HG02981 (cell line): ENCODE measurements around the gene REN.

Experiments
- ATAC-seq: cut with Tn5 transposase; IDR thresholded peaks from one replicate; pipeline ENCODE4 v1.9.1; 2021; ENCODE audit warnings: mild to moderate bottlenecking, moderate library complexity; ENCODE audit not compliant: unreplicated experiment

Gene REN

DNA sequence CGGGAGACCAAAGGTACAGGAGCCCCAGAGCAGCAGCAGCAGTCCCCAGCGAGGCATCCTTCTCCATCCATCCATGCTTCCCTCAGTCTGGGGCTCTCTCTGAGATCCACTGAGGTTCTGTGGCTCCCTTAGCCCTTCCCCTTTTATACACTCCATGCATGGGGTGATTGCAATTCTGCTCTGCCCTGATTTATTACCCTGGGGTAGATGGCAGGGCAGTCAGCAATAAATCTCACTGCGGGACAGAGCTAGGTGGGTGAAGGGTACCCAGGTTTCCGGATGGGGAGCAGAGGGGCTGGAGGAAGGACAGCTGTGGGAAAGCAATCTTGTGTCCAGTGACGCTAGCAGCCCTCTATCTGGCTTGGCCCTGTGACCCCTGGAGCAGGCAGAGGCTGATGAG lies at the start of gene REN:
TSS of gene REN (minus strand) at position 119 of the 400 bp plus-strand sequence. CDS start at position 75, 44 bp downstream.
- ATAC-seq, result no peak

DNA sequence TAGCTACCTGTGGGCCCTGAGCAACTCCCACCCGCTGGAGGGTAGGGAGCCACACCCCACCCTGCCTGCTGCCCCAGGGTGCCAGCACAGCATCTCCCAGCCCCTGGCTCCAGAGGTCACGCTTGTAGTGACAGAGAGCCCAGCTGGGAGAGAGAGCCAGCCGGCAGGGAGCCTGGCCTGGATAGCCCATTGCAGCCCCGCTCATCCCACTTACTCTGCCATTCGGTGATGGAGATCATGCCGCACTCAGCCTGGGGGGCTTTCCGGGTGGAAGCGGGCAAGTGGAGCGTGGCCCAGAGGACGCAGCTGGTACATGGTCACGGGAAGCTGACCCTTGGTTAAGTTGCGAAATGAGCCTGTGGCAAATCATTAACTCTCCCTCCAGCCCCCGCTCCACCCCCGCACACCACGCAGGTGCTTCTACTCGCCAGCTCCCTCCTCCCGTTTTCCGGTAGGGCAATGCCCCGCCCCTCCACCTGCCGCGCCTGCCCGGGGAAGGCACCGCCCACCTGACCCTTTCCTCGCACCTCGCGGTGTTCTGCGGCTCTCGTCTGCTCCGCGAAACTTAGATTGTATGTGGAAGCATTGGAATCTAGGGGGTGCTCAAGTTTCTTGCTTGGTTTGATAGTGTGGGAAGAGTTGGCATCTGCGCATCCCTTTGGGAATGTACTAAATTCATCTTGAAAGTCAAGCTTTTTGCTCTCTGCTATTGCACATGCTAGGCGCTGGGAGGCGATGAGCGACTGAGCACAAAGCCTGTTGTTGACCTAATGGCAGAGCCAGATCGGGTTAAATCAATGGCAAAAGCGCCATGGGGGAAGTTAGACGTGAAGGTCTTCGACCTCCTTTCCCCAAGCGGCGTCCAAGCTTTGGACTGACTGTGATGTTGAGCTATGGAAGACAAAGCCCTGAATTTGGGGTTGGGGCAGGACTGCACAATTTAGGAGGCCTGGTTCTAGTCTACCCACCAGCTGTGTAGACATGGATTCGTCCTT lies 47.8 kb upstream of the REN start, which contains the start of gene GOLT1A:
TSS of gene GOLT1A (minus strand) at position 321 of the 995 bp plus-strand sequence. CDS start at position 239, 82 bp downstream.
- ATAC-seq, result peak; percentile 72

DNA sequence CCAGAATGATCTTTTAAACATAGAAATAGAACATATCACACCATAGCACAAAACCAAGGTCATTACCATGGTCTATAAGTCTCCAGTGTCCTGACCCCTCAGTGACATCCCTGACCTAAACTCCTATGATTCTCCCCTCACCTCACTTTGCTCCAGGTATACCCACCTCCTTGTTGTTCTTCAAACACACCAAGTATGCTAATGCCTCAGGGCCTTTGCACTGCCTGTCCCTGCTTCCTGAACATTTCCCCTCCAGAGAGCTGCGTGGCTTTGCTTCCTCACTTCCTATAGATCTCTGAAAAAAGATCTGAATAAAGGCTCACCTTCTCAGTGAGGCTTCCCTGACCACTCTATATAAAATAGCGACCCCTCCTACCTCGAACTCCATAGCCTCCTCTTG lies 46.6 kb upstream of the REN start:
- no peak for ATAC-seq

DNA sequence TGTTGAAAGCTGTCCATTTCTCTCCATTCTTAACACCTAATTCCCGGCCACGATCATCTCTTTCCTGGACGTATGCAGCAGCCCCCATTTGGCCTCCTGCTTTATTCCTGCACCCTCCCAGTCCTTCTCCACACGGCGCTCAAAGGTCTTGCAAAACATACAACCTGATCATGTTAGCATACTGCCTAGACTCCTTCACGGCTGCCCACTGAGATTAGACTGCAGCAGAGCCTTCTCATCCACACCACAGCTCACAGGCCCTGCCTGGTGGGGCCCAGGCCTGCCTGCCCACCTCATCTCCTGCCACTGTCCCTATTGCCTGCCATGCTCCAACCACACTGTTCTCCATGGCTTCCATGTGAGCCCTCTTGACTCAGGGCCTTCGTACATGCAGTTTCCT lies 44.9 kb upstream of the REN start:
- no peak for ATAC-seq

DNA sequence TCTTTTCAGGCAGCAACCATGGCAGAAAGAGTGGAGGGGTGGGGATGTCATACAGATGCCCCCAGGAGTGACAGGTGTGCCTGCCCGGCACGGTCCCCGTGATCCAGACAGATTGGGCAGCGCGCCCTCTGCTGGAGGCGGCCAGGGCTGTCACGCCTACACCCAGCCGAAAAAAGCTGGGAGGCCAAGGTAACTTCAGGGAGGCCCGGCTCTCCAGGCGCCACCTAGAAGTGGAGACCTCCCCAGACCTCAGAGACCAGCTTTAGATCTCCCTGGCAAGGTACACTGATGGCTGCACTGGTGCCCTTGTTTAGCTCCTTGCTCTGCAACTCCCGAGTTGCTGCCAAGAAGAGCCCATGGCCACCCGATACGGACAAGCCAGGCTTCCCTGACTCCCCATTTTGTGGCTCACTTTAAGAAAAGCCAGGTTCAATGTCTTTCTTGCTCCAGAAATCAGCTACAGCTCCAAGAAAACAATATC lies 41.0 kb upstream of the REN start:
- no peak for ATAC-seq

DNA sequence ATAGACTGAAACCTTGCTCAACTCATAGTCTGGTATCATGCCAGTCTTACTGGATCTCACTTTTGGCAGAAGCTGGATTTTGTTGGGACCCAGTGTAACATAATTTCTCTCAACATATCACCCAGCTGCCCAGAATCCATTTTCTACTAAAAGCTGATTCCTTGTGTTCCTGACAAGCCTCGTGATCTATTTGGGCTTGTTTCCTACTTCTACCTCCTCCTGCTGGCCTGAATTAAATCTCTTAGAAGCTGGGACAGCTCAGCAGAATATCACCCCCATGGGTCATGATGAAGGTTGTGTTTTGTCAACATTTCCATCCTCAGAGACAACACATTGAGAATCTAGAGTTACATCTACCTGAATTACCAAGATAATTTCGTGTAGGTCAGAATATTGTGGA lies 40.0 kb upstream of the REN start:
- no peak for ATAC-seq

DNA sequence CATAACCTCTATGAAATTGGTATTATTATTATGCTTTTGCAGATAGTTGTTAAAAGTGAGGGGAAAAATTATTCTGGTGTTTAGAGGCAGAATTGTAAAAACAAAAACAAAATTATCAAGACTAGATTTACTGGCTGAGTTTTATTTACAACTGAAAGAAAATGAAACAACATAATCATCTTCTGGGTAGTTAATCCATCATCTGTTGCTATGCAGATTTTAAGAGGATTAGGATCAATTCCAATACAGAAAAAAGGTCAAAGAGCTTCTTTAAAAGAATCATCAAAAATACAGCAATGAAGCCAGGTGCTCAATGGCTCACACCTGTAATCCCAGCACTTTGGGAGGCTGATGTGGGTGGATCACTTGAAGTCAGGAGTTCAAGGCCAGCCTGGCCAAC lies 39.3 kb upstream of the REN start:
- ATAC-seq, result no peak

DNA sequence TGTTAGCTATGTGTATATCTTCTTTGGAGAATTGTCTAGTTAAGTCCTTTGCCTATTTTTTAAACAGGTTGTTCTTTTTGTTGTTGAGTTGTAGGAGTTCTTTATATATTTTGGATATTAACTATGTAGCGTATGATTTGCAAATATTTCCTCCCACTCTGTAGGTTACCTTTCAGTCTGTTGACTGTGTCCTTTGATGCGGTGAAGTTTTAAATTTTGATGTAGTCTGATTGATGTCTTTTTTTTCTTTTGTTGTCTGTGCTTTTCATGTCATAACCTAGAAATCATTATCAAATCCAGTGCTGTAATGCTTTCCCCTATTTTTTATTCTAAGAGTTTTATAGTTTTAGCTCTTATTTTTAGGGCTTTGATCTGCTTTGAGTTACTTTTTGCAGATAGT lies 38.8 kb upstream of the REN start:
- no peak for ATAC-seq

DNA sequence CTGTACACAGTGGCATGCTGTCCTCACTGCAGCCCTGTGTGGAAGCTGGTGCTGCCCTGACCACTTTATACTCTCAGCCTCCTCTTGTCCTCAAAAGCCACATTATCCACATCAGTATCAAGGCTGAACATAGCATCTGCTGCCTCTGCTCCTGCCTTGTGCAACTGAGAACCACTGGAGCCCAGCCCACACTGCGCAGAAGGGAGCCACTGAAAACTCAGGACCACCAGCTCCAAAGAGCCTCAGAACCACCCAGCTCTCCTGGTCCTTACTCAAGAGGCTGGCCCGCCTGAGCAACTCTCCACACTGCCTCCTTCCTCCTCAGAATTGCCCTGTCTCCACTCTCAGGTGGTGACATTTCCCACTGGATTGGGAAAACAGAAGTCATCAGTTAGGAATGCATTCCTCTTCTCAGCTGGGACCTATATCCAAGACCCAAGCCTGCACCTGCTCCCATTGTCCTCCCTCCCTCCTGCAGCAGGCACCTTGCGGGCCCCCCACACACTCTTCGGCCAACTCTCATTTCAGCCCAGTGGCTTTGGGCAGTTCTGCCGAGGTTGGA lies 37.1 kb upstream of the REN start:
- no peak for ATAC-seq

DNA sequence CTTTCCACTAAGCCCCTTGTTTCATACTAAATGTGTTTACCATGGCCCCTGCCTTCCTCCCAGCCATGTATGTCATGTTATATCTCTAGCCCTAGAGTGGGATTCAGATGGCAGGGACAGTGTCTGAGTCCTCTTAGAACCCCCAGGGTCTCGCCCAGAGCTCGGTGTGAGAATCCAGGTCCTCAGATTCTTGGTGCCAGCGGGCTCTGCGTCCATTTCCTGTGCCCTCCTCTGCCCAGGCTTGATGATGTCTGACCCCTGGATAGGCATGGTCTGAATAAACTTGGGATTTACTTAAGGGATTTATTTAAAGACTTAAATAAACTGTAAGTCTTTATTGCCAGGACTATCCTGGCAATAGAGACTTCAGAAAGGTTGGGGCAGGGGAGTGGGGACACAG lies 36.3 kb upstream of the REN start:
- no peak for ATAC-seq

DNA sequence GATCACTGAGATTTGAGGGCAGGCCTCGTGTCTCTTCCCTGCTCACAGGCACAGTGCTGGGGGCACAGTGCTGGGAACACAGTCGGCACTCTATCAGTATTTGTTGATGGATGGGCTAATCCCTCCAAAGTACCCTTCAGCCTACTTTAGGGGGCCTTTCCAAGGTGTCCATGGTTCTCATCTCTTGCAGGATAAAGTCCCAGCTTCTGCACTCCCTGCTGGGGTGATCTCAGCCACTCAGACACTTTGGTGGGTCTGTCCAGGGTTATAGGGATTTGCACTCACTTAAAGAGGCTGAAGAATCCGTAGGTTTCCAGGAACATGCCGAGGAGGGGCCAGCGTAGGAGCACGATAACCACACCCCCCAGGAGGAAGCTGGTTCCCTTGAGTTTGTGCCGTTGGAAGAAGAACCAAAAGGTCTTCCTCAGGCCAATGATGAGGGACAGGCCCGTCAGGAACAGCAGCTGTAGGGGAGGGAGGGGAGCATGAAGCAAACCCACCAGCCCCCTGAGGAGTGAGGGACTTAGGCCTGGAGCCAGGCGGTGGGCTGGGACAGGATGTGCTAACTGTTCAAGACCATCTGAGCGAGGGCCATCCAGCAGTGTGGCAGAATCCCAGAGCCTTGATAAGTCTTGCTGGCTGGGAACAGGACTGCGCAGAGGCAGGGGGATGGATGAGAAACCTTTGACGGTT lies 35.4 kb upstream of the REN start:
- no peak for ATAC-seq

DNA sequence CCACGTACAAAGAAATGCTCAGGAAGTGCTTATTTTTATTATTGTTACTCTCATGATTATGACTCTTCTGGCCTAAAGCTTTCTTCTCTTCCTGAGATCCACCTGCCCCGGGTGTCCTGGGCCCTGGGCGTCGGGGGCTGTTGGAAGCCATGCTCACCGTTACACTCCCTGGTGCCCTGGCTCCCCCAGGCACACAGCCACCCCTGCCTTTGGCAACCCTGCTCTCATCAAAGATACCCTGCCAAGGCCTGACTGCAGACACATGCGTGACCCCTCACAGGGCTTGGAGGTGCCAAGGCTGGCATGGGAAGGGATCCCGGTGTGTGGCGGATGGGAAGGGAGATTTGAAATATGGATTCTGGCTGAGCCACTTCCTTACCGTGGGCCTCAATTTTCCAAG lies 33.4 kb upstream of the REN start:
- ATAC-seq, result no peak

DNA sequence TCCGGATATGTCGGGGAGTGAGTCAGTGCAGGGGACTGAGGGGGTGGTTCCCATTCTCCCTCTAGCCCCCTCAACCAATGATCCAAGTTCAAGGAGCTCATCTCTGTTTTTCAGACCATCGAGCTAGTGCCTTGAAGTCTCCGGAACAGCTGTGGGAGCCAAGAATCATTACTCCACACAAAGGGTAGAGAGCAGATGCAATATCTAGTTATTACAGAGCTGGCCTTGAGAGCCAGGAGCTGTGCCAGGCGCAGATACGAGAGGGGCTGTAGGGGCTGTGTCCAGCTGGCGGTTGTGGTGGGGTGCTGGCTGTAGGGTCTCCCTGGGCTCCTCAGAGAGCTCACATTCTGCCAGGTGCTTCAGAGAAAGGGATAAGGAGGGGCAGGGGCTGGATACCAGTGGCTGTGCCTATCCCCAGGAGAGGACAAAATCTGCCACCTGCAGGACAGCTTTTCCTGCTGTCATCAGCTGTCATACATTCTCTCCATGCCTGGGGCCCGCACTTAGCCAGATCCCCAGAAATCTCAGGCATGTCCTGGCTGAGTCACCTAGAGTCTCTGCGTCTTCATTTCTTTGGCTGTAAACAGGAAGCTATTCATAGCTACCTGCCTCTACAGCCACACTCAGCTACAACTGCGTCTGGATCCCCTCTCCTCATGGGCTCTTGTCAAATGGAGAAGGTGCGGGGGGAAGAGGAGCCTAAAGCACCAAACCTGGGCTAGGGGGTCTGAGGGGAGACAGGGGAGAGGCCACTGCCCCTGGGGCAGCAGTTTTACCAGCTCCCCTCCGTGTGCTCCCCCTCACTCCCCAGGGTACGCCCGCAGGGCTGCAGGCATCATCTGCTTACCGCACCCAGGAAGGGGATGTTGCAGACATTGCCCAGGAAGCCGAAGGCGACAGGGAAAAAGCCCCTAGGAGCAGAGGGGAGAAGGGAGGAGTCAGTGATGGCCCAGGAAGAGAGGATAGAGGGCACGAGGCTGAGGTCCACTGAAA lies 32.5 kb upstream of the REN start:
- no peak for ATAC-seq

DNA sequence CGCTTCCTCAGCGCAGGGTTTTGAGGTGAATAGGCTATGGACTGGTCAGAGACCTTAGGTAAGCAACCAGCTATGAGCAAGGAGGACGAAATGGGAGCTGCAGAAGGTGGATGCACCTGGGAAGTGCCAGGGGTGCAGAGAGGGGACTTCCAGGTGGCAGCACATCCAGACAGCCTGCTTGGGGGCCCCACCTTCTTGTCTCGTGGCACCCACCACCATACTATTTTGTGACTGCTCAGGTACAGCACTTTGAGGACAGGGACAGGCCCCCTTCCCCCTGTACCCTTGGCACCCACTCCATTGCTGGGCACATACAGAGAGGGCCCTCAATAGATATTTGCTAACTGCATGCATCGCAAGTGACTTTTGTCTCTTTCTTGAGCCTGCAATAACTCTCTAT lies 30.9 kb upstream of the REN start:
- no peak for ATAC-seq

DNA sequence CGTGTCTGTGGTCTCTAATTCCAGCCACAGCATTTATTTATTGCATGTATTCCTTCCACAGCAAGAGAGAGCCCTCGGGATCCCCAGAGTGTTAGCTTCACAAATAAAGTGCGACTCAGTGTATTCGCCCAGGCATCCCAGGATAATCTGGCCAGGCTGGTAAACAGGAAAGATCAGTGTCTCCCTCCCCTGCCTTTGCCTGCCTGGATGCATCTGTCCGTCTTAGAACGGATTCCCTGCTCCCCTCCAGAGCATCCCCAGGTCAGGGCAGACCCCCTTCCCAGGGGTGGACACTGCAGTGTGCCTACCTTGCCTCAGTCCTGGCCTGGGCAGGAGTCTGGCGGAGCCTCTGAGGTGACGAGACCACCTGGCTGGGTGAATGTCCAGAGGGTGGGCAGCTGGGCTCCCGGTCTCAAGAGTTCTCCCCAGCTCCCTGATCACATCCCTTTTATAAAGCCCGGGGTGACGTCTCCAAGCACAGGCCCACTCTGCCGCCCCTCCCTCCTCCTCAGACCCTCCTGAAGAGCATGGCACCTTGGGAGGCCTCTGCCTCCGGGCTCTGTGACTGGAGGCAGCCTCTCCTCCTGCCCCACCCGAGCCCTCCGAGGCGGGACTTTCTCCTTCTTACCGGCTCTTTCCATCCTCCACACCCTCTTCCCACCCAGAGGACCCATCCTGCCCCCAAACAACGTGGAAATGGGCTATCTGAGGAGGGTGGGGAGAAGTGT lies 30.1 kb upstream of the REN start, which contains the start of gene KISS1:
TSS of gene KISS1 (minus strand) at position 424 of the 728 bp plus-strand sequence. CDS start 3,615 bp downstream, outside the sequence.
- ATAC-seq, result no peak

DNA sequence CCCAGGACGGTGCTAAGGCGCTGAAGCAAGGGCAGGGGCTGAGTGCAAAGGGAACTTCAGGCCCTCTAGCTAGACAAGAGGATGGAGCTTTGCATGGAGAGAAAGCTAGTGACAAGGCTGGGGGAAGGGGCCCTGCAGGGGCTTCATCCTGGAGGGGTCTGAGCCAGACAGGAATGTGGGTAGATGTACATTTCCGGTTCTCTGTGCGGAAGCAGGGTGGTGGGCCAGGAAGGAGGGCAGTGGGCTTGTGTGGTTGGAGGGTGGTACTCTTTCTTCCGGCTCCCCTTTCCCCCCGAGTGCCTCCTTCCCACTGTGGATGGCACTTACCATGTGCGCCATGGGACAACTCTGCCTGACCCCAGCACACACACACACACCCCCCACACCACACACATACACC lies 28.6 kb upstream of the REN start:
- ATAC-seq, result no peak

DNA sequence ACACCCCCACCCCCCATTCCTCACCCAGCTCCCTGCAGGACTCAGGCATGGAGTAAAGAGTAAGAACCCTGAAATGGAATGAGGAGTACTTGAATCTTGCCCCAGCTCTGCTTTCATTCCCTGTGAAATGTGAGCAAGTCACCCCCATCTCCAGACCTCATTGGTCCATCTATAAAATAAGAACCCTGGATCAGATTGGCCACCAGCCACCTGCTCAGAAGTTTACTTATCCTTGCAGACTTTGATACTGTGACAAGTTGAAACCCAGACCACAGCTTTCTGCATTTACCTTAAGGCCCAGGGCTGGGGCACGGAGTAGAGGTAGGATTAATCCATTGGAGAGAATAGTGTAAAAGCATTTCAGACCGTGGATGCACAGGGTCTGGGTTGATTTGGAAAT lies 27.9 kb upstream of the REN start:
- no peak for ATAC-seq

DNA sequence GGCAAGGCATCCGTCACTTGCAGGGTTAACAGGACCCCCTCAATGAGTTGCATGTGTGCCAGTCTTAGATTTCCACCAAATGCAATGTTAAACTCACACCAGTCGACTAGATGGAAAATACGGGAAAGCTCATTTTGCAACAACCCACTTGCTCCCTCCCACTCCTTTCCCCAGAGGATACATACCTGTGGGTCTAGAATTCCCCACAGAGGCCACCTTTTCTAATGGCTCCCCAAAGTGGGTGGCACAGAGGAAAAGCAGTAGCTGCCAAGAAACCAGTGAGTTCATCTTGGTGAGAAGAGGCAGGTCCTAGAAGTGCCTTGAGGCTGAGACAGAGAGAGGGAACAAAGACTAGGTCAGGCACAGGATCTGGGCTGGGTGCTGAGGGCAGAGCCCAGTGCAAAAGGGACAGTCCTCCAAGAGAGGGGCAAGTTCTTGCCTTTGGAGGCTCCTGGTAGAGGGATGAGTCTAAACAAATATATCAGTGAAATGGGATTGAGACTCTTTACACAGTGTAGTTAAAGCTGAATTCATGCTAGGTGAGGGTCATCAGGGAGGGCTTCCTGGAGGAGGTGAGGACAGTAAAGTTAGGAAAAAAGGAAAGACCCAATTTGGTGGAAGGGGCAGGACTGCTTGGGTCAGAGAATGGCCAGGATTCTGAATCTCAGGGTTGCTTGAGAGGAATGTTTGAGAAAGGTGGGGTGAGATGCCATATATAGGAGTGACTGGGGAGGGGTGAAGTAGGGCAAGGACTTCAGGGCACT lies 26.6 kb upstream of the REN start:
- ATAC-seq, result no peak

DNA sequence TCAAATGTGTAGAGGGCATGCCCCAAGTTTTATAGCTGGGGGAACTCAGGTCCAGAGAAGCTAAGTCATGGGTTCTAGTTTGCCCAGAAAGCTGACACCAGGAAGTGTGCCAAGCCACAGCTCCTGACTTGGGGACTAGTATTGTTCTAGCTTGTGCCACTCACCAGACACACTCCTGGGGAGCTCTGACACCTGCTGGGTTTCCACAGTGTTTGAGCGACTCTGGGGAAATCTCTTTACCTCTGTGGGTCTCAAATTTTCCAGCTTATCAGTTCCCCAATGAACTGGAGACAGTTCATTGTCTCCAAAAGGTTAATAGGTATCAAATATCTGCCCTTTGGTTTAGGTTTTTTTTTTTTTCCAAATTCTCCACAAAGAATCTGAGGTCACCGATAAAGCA lies 25.9 kb upstream of the REN start:
- ATAC-seq, result no peak
